Nephron progenitor cell (in vitro differentiated cells): ENCODE measurements around the gene SATB2.

Experiments
- DNase-seq: peaks from one replicate; pipeline ENCODE4 v3.0.0; 2021
- H3K27ac Mint-ChIP-seq: 2 replicates; pipeline ENCODE4 v1.8.0; 2021; ENCODE audit warnings: mild to moderate bottlenecking, moderate library complexity, mixed read lengths
- H3K27me3 Mint-ChIP-seq: 2 replicates; pipeline ENCODE4 v1.8.0; 2021; ENCODE audit warnings: mild to moderate bottlenecking, low read depth, mixed read lengths; ENCODE audit not compliant: poor library complexity
- H3K36me3 Mint-ChIP-seq: 2 replicates; pipeline ENCODE4 v1.8.0; 2021; ENCODE audit warnings: low read depth, mixed read lengths
- H3K4me1 Mint-ChIP-seq: 2 replicates; pipeline ENCODE4 v1.8.0; 2021; ENCODE audit warnings: mixed read lengths
- H3K4me3 Mint-ChIP-seq: 2 replicates; pipeline ENCODE4 v1.8.0; 2021; ENCODE audit warnings: mild to moderate bottlenecking, moderate library complexity, mixed read lengths
- H3K9me3 Mint-ChIP-seq: 2 replicates; pipeline ENCODE4 v1.8.0; 2021; ENCODE audit warnings: mild to moderate bottlenecking, moderate library complexity, mixed read lengths
- TF ChIP-seq, protein P1 (sequence below): fragments of 200-600 bp; sonication (generic); IDR thresholded peaks from 2 replicates; pipeline ENCODE4 v1.5.0; 2021; ENCODE audit warnings: antibody characterized with exemption

Gene SATB2

DNA sequence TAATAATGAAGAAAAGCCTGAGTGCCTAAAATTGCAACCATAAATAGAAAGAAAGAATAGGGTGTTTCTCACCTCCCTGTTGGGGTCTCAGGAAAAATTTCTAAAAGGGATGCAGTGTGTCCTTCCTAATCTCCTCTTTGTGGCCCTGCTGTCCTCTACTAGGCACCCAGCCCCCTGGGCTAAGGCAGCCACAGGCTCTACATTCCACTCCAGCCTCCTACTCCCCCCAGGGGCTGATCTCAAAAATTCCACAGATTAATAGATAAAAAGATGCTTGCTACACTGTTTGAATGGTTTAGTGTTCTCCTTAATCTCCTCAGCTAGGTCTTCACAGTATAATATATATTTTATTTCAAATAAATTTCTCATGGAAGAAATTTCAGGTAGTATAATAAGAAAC lies 17.6 kb downstream of the SATB2 start:
- Mint-ChIP-seq H3K9me3 (no peaks in the 10 kb centered on the region), H3K36me3 (peaks cover 11% of the 10 kb centered on the region), H3K4me3 (no peak overlapping the region), H3K27ac (no peak overlapping the region), H3K27me3 (no peaks in the 10 kb centered on the region), H3K4me1 (peaks cover 9% of the 10 kb centered on the region)
- no peak for DNase-seq
- TF ChIP-seq, protein P1, sequence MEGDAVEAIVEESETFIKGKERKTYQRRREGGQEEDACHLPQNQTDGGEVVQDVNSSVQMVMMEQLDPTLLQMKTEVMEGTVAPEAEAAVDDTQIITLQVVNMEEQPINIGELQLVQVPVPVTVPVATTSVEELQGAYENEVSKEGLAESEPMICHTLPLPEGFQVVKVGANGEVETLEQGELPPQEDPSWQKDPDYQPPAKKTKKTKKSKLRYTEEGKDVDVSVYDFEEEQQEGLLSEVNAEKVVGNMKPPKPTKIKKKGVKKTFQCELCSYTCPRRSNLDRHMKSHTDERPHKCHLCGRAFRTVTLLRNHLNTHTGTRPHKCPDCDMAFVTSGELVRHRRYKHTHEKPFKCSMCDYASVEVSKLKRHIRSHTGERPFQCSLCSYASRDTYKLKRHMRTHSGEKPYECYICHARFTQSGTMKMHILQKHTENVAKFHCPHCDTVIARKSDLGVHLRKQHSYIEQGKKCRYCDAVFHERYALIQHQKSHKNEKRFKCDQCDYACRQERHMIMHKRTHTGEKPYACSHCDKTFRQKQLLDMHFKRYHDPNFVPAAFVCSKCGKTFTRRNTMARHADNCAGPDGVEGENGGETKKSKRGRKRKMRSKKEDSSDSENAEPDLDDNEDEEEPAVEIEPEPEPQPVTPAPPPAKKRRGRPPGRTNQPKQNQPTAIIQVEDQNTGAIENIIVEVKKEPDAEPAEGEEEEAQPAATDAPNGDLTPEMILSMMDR, result no peak

DNA sequence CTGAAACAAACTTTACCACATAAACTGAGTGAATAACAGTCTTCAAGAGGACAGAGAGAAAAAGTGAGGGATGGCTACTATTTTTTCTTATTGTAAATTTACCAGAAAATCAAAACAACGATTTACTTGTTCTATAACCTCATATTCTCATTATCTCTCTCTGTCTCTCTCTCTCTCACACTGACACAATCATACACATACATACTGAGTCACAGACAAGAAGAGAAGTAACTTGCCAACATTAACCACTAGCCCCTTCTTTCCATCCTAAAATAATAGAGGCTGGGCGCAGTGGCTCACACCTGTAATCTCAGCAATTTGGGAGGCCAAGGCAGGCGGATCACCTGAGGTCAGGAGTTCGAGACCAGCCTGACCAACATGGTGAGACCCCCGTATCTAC lies 18.2 kb downstream of the SATB2 start:
- Mint-ChIP-seq H3K4me3 (no peak overlapping the region), H3K9me3 (no peaks in the 10 kb centered on the region), H3K27me3 (no peaks in the 10 kb centered on the region), H3K36me3 (peaks cover 11% of the 10 kb centered on the region), H3K4me1 (peaks cover 9% of the 10 kb centered on the region), H3K27ac (peak overlapping the region; percentile 54)
- no peak for DNase-seq
- TF ChIP-seq, protein P1, result no peak

DNA sequence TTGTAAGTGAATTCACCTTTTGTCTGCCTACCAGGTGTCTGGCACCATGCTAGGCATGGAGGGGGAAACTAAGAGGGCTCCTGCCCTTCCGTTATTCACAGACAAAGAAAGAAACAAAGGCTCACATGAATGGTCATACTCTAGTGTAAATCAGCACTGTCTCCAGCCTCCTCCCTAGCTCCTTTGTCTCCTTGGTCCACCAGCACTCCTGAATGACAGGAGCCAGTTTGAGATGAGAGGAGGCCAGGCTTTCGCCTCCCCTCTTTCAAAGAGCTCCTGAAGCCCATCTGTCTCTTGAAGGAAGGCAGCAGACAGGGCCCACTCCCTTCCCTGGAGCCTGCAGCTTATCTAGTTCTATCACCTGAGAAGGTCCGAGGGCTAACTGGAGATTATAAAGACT lies 18.7 kb downstream of the SATB2 start:
- Mint-ChIP-seq H3K27ac (peak overlapping the region; percentile 54), H3K9me3 (no peaks in the 10 kb centered on the region), H3K27me3 (no peaks in the 10 kb centered on the region), H3K4me1 (peaks cover 9% of the 10 kb centered on the region), H3K36me3 (peaks cover 11% of the 10 kb centered on the region), H3K4me3 (no peak overlapping the region)
- TF ChIP-seq, protein P1, result no peak
- DNase-seq, result no peak

DNA sequence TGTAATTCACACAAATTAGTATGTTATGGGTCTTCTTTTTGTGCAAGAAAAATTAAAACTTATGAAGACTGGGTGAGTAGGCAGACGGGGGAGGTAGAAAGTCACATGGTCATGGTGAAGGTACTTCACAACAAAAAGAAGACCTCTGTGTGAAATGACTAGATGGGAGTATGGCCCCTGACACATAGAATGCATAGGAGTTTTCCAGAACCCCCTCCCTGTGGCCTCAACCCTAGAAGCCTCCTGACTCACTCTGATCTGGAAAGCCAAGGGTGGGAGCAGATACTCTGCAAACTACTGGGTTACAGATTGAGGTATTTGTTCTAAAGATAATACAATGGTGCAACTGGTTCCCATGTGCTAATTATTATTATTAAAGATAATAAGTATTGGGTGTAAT lies 23.2 kb downstream of the SATB2 start:
- TF ChIP-seq, protein P1, result no peak
- H3K36me3 Mint-ChIP-seq, result peaks cover 17% of the 10 kb centered on the region
- H3K4me1 Mint-ChIP-seq, result peaks cover 33% of the 10 kb centered on the region
- no peak overlapping the region for H3K27ac Mint-ChIP-seq
- H3K9me3 Mint-ChIP-seq, result no peaks in the 10 kb centered on the region
- DNase-seq, result no peak
- no peak overlapping the region for H3K4me3 Mint-ChIP-seq
- H3K27me3 Mint-ChIP-seq, result no peaks in the 10 kb centered on the region

DNA sequence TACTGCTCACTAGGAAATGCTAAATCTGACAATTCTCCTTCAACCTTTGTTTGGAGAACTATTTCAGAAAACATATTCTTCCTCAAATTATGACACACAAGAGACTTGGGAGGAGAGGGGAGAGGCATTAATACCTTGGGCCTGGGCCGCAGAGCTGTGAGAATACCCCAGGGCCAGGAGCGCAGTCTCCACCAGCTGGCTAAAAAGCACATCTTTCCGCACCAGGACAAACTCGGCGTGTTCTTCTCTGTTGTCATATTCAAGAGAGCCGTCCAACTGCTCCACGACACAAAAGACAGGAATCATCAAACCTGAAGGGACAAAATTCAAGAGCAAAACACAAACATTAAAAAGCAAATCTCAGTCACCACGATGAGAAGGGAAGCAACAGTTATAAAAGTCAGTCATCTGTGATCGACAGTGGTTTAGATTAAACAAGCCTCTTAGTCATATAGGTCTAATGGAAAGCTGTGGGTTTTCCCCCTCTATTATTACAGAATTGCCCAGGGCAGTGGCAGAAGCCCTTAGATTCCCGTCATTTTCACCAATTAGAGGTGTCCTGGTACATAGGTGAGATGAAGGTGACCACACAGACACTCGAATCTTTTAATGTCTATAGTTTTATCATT lies 24.4 kb downstream of the SATB2 start:
- DNase-seq, result no peak
- Mint-ChIP-seq H3K27ac (peak overlapping the region; percentile 60), H3K4me1 (peaks cover 33% of the 10 kb centered on the region)

More for the DNA sequence above, 24.4 kb downstream of the SATB2 start:
- H3K4me3 Mint-ChIP-seq, result no peak overlapping the region
- no peaks in the 10 kb centered on the region for H3K27me3 Mint-ChIP-seq
- TF ChIP-seq, protein P1, result no peak
- no peaks in the 10 kb centered on the region for H3K9me3 Mint-ChIP-seq
- H3K36me3 Mint-ChIP-seq, result peaks cover 22% of the 10 kb centered on the region
